Thyroid gland (tissue), 4 donors: ENCODE results near the gene KCNJ6. TPM values are rescaled to one million over a fixed set of nuclear protein-coding genes. Genes with fewer than 3 reads are reported as not detected.

Source experiments
- DNase-seq, 2 donors: peaks; one replicate each; pipeline ENCODE4 v3.0.0-alpha.2; 2019
- H3K27ac ChIP-seq, 3 donors: fragments of 200-600 bp; sonication (generic); 1 replicate in 2 of 3; 2 replicates in 1 of 3; pipeline ENCODE4 v1.5.1; 2016 to 2019; ENCODE audit warnings: mild to moderate bottlenecking in 1 of 3, moderate library complexity in 1 of 3
- H3K27me3 ChIP-seq: fragments of 200-600 bp; sonication (generic); one replicate; pipeline ENCODE4 v1.5.1; 2019
- H3K36me3 ChIP-seq, 2 donors: fragments of 200-600 bp; sonication (generic); one replicate each; pipeline ENCODE4 v1.5.1; 2016 to 2019
- H3K4me1 ChIP-seq, 2 donors: fragments of 200-600 bp; sonication (generic); one replicate each; pipeline ENCODE4 v1.5.1; 2017 to 2019
- H3K4me3 ChIP-seq, 3 donors: fragments of 200-600 bp; sonication (generic); replicated peaks in 1 of 3; 1 replicate in 2 of 3; 2 replicates in 1 of 3; pipeline ENCODE4 v1.5.1; 2016; ENCODE audit warnings: mild to moderate bottlenecking in 1 of 3
- H3K9me3 ChIP-seq: fragments of 200-600 bp; sonication (generic); one replicate; pipeline ENCODE4 v1.5.1; 2017
- CTCF ChIP-seq, 6 experiments: fragments of 200-600 bp in 3 of 6; fragments of 450-650 bp in 3 of 6; sonication (generic) in 3 of 6; IDR thresholded peaks; one replicate each; pipeline ENCODE4 v1.5.1; 2016 to 2019; ENCODE audit warnings: antibody characterized with exemption in 6 of 6, mild to moderate bottlenecking in 2 of 6, inconsistent platforms in 1 of 6, moderate library complexity in 1 of 6
- POLR2A ChIP-seq, 2 donors: fragments of 450-650 bp; IDR thresholded peaks; one replicate each; pipeline ENCODE4 v1.6.1; 2017; ENCODE audit warnings: antibody characterized with exemption in 2 of 2, mild to moderate bottlenecking in 2 of 2, moderate library complexity in 1 of 2
- WGBS, 2 donors: methylation state at CpG; one replicate each; pipeline ENCODE4 v1.1.5; 2017; 5-methylcytosine and 5-hydroxymethylcytosine counted together
- intact Hi-C: fragments of 100-400 bp; cut with DNase I; formaldehyde crosslinking; loops from one replicate; pipeline ENCODE4 v1.15.1; 2023
- total RNA-seq, 4 donors: library from RNA; depleted of rRNA; stranded (reverse); fragments of >200 nt; gene quantifications; one replicate each; pipeline ENCODE4 v1.2.3, GENCODE V29; 2016

The KCNJ6 gene
- total RNA-seq, 4 donors from 2014 or later = not detected

GRCh38 chr21:37869661-37870060 is 46.6 kb downstream of the KCNJ6 start:
- H3K4me1 ChIP-seq = no peaks in the 10 kb centered on the region
- no peaks in the 10 kb centered on the region for H3K27me3 ChIP-seq
- no peak overlapping the region for H3K4me3 ChIP-seq
- no peaks in the 10 kb centered on the region for H3K9me3 ChIP-seq
- TF ChIP-seq POLR2A (IDR thresholded peaks at IDR 0.05) (no peak), CTCF (IDR thresholded peaks at IDR 0.05) (no peak)
- intact Hi-C loops = no loop called here
- no peaks in the 10 kb centered on the region for H3K36me3 ChIP-seq
- no peak overlapping the region for H3K27ac ChIP-seq
- no peak for DNase-seq

GRCh38 chr21:37868446-37869295 is 47.6 kb downstream of the KCNJ6 start:
- H3K27me3 ChIP-seq = no peaks in the 10 kb centered on the region
- DNase-seq = no peak
- H3K27ac ChIP-seq = no peak overlapping the region
- no peaks in the 10 kb centered on the region for H3K9me3 ChIP-seq
- H3K4me3 ChIP-seq = no peak overlapping the region
- H3K36me3 ChIP-seq = no peaks in the 10 kb centered on the region
- no peaks in the 10 kb centered on the region for H3K4me1 ChIP-seq
- intact Hi-C loops = no loop called here
- WGBS, 2 donors = 81 to 85% methylated on average over 11 of the region's 11 CpGs
- TF ChIP-seq POLR2A (IDR thresholded peaks at IDR 0.05) (no peak), CTCF (IDR thresholded peaks at IDR 0.05) (no peak)

GRCh38 chr21:37866027-37866426 is 50.2 kb downstream of the KCNJ6 start:
- Histone ChIP-seq H3K27ac (no peak overlapping the region), H3K4me1 (no peaks in the 10 kb centered on the region), H3K27me3 (no peaks in the 10 kb centered on the region), H3K9me3 (no peaks in the 10 kb centered on the region), H3K36me3 (no peaks in the 10 kb centered on the region), H3K4me3 (no peak overlapping the region)
- DNase-seq = no peak
- WGBS, 2 donors = 86 to 90% methylated on average over 2 of the region's 2 CpGs
- intact Hi-C loops = no loop called here
- no peak for TF ChIP-seq CTCF (IDR thresholded peaks at IDR 0.05)
- no peak for TF ChIP-seq POLR2A (IDR thresholded peaks at IDR 0.05)

- TF ChIP-seq CTCF (IDR thresholded peaks at IDR 0.05) = no peak
- TF ChIP-seq POLR2A (IDR thresholded peaks at IDR 0.05) = no peak
- Histone ChIP-seq H3K4me1 (no peaks in the 10 kb centered on the region), H3K9me3 (no peaks in the 10 kb centered on the region), H3K27ac (no peak overlapping the region), H3K4me3 (no peak overlapping the region), H3K27me3 (no peaks in the 10 kb centered on the region), H3K36me3 (no peaks in the 10 kb centered on the region)
- no peak for DNase-seq
- intact Hi-C loops = no loop called here
- WGBS, 2 donors = 69 to 74% methylated on average over 5 of the region's 5 CpGs
These were observed 51.1 kb downstream of the KCNJ6 start for GRCh38 chr21:37865156-37865555.

GRCh38 chr21:37863842-37864241 is 52.4 kb downstream of the KCNJ6 start:
- TF ChIP-seq CTCF (IDR thresholded peaks at IDR 0.05) (no peak), POLR2A (IDR thresholded peaks at IDR 0.05) (no peak)
- intact Hi-C loops = no loop called here
- 83 to 94% methylated on average over 5 of the region's 5 CpGs for WGBS, 2 donors
- Histone ChIP-seq H3K27me3 (no peaks in the 10 kb centered on the region), H3K9me3 (no peaks in the 10 kb centered on the region), H3K36me3 (no peaks in the 10 kb centered on the region), H3K4me1 (no peaks in the 10 kb centered on the region), H3K4me3 (no peak overlapping the region), H3K27ac (no peak overlapping the region)
- no peak for DNase-seq
